IMR-90 (cell line): Measurements from ENCODE around the gene ASRGL1. TPM values are rescaled to one million over a fixed set of nuclear protein-coding genes. Genes with fewer than 3 reads are reported as not detected.

ENCODE experiments used
- ATAC-seq: fragments of 200-7000 bp; cut with Tn5 transposase; 2 replicates; pipeline ENCODE4 v1.9.1; 2020; ENCODE audit warnings: low read depth, mild to moderate bottlenecking, moderate library complexity
- BruUV-seq: library from RNA; stranded (reverse); fragments of 400-500 nt; replicated peaks from 2 replicates; lab custom pipeline; 2021; lab: Mats Ljungman, UMichigan
- CTCF ChIA-PET: fragments of 300-600 bp; formaldehyde crosslinking; extraction: SDS; loops from one replicate; lab custom pipeline; 2021; ENCODE audit warnings: antibody characterized with exemption; lab: Yijun Ruan, JAX
- POLR2A ChIA-PET: fragments of 300-600 bp; sonication (Branson Sonifier 250); formaldehyde crosslinking; loops from one replicate; lab custom pipeline; 2022; ENCODE audit warnings: antibody characterized with exemption; ENCODE audit not compliant: unreplicated experiment; lab: Charles Lee
- DNase-seq: peaks from one replicate; pipeline ENCODE4 v3.0.0; 2013
- H2AFZ ChIP-seq: replicated peaks from 2 replicates; pipeline ENCODE3; 2013; ENCODE audit warnings: low read length, mild to moderate bottlenecking; ENCODE audit not compliant: poor library complexity
- H2AK5ac ChIP-seq: 2 replicates; pipeline ENCODE4 v1.6.1; 2013; ENCODE audit warnings: low read depth, low read length, inconsistent platforms
- H2AK9ac ChIP-seq: replicated peaks from 2 replicates; pipeline ENCODE3; 2013; ENCODE audit warnings: mild to moderate bottlenecking, low read depth, low read length, moderate library complexity; ENCODE audit not compliant: poor library complexity
- H2BK120ac ChIP-seq: 2 replicates; pipeline ENCODE4 v1.6.1; 2013; ENCODE audit warnings: low read depth, low read length, inconsistent platforms
- H2BK15ac ChIP-seq: 3 replicates; pipeline ENCODE4 v1.6.1; 2013; ENCODE audit warnings: low read depth, low read length, inconsistent platforms
- H2BK20ac ChIP-seq: 2 replicates; pipeline ENCODE4 v1.6.1; 2013; ENCODE audit warnings: low read depth, mild to moderate bottlenecking, inconsistent platforms, low read length, moderate library complexity
- H2BK5ac ChIP-seq: 2 replicates; pipeline ENCODE4 v1.6.1; 2013; ENCODE audit warnings: mild to moderate bottlenecking, low read depth, low read length, inconsistent platforms; ENCODE audit not compliant: poor library complexity, severe bottlenecking
- H3K14ac ChIP-seq: replicated peaks from 2 replicates; pipeline ENCODE4 v1.6.1; 2013; ENCODE audit warnings: low read depth, low read length, inconsistent platforms
- H3K18ac ChIP-seq: 2 replicates; pipeline ENCODE4 v1.6.1; 2013; ENCODE audit warnings: low read depth, low read length, control low read depth
- H3K23ac ChIP-seq: 2 replicates; pipeline ENCODE4 v1.6.1; 2013; ENCODE audit warnings: low read depth, low read length, inconsistent platforms
- H3K27ac ChIP-seq: 2 replicates; pipeline ENCODE4 v1.5.1; 2013; ENCODE audit warnings: mild to moderate bottlenecking, control low read depth, low read length; ENCODE audit not compliant: insufficient read depth
- H3K27me3 ChIP-seq: 2 replicates; pipeline ENCODE4 v1.6.1; 2013; ENCODE audit warnings: low read length; ENCODE audit not compliant: control insufficient read depth, insufficient read depth
- H3K36me3 ChIP-seq: 2 replicates; pipeline ENCODE4 v1.6.1; 2013; ENCODE audit warnings: low read length, mixed read lengths; ENCODE audit not compliant: control insufficient read depth, insufficient read depth
- H3K4ac ChIP-seq: 2 replicates; pipeline ENCODE4 v1.6.1; 2013; ENCODE audit warnings: low read depth, low read length, inconsistent platforms
- H3K4me1 ChIP-seq: 2 replicates; pipeline ENCODE4 v1.6.1; 2013; ENCODE audit warnings: low read length, mixed read lengths; ENCODE audit not compliant: control insufficient read depth, insufficient read depth
- H3K4me2 ChIP-seq: 2 replicates; pipeline ENCODE4 v1.6.1; 2013; ENCODE audit warnings: low read depth, mild to moderate bottlenecking, control low read depth, low read length, moderate library complexity
- H3K4me3 ChIP-seq: 2 replicates; pipeline ENCODE4 v1.5.1; 2013; ENCODE audit warnings: low read depth, mild to moderate bottlenecking, control low read depth, low read length, moderate library complexity; ENCODE audit not compliant: insufficient read depth
- H3K56ac ChIP-seq: 2 replicates; pipeline ENCODE4 v1.6.1; 2013; ENCODE audit warnings: low read length, inconsistent platforms; ENCODE audit not compliant: insufficient read depth; ENCODE audit errors: extremely low read depth
- H3K79me1 ChIP-seq, 2 experiments: 2 replicates each; pipeline ENCODE4 v1.6.1; 2013; ENCODE audit warnings: low read length in 2 of 2, inconsistent platforms in 1 of 2, low read depth in 1 of 2
- H3K9ac ChIP-seq: 2 replicates; pipeline ENCODE4 v1.6.1; 2013; ENCODE audit warnings: low read depth, low read length, control low read depth
- H3K9me1 ChIP-seq: 2 replicates; pipeline ENCODE4 v1.6.1; 2013; ENCODE audit warnings: low read length, inconsistent platforms; ENCODE audit not compliant: insufficient read depth
- H3K9me3 ChIP-seq: 2 replicates; pipeline ENCODE4 v1.6.1; 2013; ENCODE audit warnings: low read length; ENCODE audit not compliant: control insufficient read depth, insufficient read depth
- H4K20me1 ChIP-seq: 2 replicates; pipeline ENCODE4 v1.6.1; 2013; ENCODE audit warnings: low read length, inconsistent platforms; ENCODE audit not compliant: insufficient read depth
- H4K5ac ChIP-seq: 2 replicates; pipeline ENCODE4 v1.6.1; 2013; ENCODE audit warnings: mild to moderate bottlenecking, low read depth, low read length, control low read depth
- H4K8ac ChIP-seq, 2 experiments: 2 replicates each; pipeline ENCODE4 v1.6.1; 2013; ENCODE audit warnings: low read depth in 2 of 2, low read length in 2 of 2, control low read depth in 1 of 2, inconsistent platforms in 1 of 2
- H4K91ac ChIP-seq: 2 replicates; pipeline ENCODE4 v1.6.1; 2013; ENCODE audit warnings: low read depth, low read length, inconsistent platforms; ENCODE audit not compliant: insufficient read depth
- CHD1 ChIP-seq: IDR thresholded peaks from 2 replicates; pipeline ENCODE4 v1.6.1; 2012; ENCODE audit warnings: low read depth, low read length, improper control_type of control experiment
- ELK1 ChIP-seq: fragments of 150-350 bp; IDR thresholded peaks from 2 replicates; pipeline ENCODE4 v1.6.1; 2016; ENCODE audit warnings: low read depth, mild to moderate bottlenecking, low read length, moderate library complexity, borderline replicate concordance
- FOS ChIP-seq: fragments of 150-350 bp; IDR thresholded peaks from 2 replicates; pipeline ENCODE4 v1.6.1; 2016; ENCODE audit warnings: low read depth, low read length
- MAFK ChIP-seq: IDR thresholded peaks from 2 replicates; pipeline ENCODE4 v1.6.1; 2012; ENCODE audit warnings: low read depth, low read length, improper control_type of control experiment
- MAZ ChIP-seq: IDR thresholded peaks from 2 replicates; pipeline ENCODE4 v1.6.1; 2012; ENCODE audit warnings: low read depth, mild to moderate bottlenecking, low read length, improper control_type of control experiment, moderate library complexity, borderline replicate concordance
- MXI1 ChIP-seq: IDR thresholded peaks from 2 replicates; pipeline ENCODE4 v1.6.1; 2012; ENCODE audit warnings: low read depth, mild to moderate bottlenecking, low read length, moderate library complexity, borderline replicate concordance
- NFE2L2 ChIP-seq: fragments of 150-350 bp; IDR thresholded peaks from 2 replicates; pipeline ENCODE4 v1.6.1; 2016; ENCODE audit warnings: low read depth, mild to moderate bottlenecking, low read length
- POLR2A ChIP-seq: IDR thresholded peaks from 2 replicates; pipeline ENCODE4 v1.6.1; 2012; ENCODE audit warnings: mild to moderate bottlenecking, low read depth, low read length
- RAD21 ChIP-seq: IDR thresholded peaks from 2 replicates; pipeline ENCODE4 v1.6.1; 2012; ENCODE audit warnings: low read length, improper control_type of control experiment
- RCOR1 ChIP-seq: IDR thresholded peaks from 2 replicates; pipeline ENCODE4 v1.6.1; 2012; ENCODE audit warnings: mild to moderate bottlenecking, low read length, improper control_type of control experiment; ENCODE audit not compliant: insufficient replicate concordance
- RFX5 ChIP-seq: IDR thresholded peaks from 2 replicates; pipeline ENCODE4 v1.8.0; 2012; ENCODE audit warnings: low read depth, mild to moderate bottlenecking, low read length, moderate library complexity
- SMC3 ChIP-seq: fragments of 150-350 bp; IDR thresholded peaks from 2 replicates; pipeline ENCODE4 v1.6.1; 2016; ENCODE audit warnings: low read depth, mild to moderate bottlenecking, antibody characterized with exemption, low read length, moderate library complexity
- USF2 ChIP-seq: fragments of 150-350 bp; IDR thresholded peaks from 2 replicates; pipeline ENCODE4 v1.6.1; 2017; ENCODE audit warnings: mild to moderate bottlenecking, antibody characterized with exemption, low read length, low read depth
- WGBS, 2 experiments: methylation state at CpG; one replicate each; pipeline versions ENCODE4 v1.1.5 to v1.1.7; 2013; ENCODE audit warnings: missing lambda C conversion rate in 2 of 2; ENCODE audit not compliant: insufficient read length in 1 of 2; ENCODE audit errors: extremely low coverage in 2 of 2; 5-methylcytosine and 5-hydroxymethylcytosine counted together
- dilution Hi-C: fragments of 300-500 bp; cut with HindIII; formaldehyde crosslinking; loops from one replicate; pipeline ENCODE4 v1.14.3; 2018; ENCODE audit warnings: low sequenced_read_pairs; ENCODE audit not compliant: unreplicated experiment
- in situ Hi-C: fragments of 300-500 bp; cut with MboI; formaldehyde crosslinking; loops from 3 replicates; pipeline ENCODE4 v1.14.3; 2019; ENCODE audit warnings: low sequenced_read_pairs, inconsistent platforms, mixed read lengths
- intact Hi-C: fragments of 100-400 bp; cut with micrococcal nuclease; formaldehyde crosslinking; loops from 2 replicates; pipeline ENCODE4 v1.10.0; 2022
- polyA plus RNA-seq, 3 experiments: library from polyadenylated mRNA; depleted of rRNA; stranded (reverse); fragments of >200 nt; gene quantifications; 2 replicates each; pipeline ENCODE4 v1.2.3, GENCODE V29; 2012; ENCODE audit warnings: low replicate concordance in 1 of 3
- total RNA-seq: library from RNA; depleted of rRNA; stranded (reverse); fragments of >200 nt; gene quantifications from 2 replicates; pipeline ENCODE4 v1.2.3, GENCODE V29; 2012
- TF ChIP-seq, protein P1 (sequence below): conservative IDR thresholded peaks from 2 replicates; pipeline ENCODE4 v1.5.1; 2012; ENCODE audit warnings: mild to moderate bottlenecking, low read depth, low read length, improper control_type of control experiment

The ASRGL1 gene
- total and polyA plus RNA-seq, 2 of the 4 experiments (the other 2 are of a cell fraction): 0.72 TPM; not detected in 1

GRCh38 chr11:62352355-62353336 is 15.4 kb downstream of the ASRGL1 start:
- Histone ChIP-seq H4K91ac (no peak overlapping the region), H3K23ac (no peak overlapping the region), H3K27ac (no peak overlapping the region), H2AK9ac (no peak overlapping the region), H3K14ac (no peak overlapping the region), H3K9me3 (no peaks in the 10 kb centered on the region), H3K27me3 (no peaks in the 10 kb centered on the region; the same call in 1 of the 2 replicates), H4K8ac (no peak overlapping the region), H3K4ac (no peak overlapping the region), H3K9me1 (no peaks in the 10 kb centered on the region), H2AFZ (no peak overlapping the region), H4K5ac (no peak overlapping the region), H3K9ac (no peak overlapping the region), H2BK20ac (no peak overlapping the region), H3K18ac (no peak overlapping the region), H3K36me3 (no peaks in the 10 kb centered on the region), H4K20me1 (no peaks in the 10 kb centered on the region), H3K4me3 (no peak overlapping the region), H2BK5ac (no peak overlapping the region), H3K4me1 (no peaks in the 10 kb centered on the region), H2BK120ac (no peak overlapping the region), H3K4me2 (no peak overlapping the region), H3K79me1 (no peaks in the 10 kb centered on the region), H2AK5ac (no peak overlapping the region), H3K56ac (no peak overlapping the region), H2BK15ac (no peak overlapping the region)
- intact Hi-C loops: no loop called here
- dilution Hi-C loops: no loop called here
- no peak for ATAC-seq
- ChIA-PET CTCF (no interaction called here), POLR2A (interaction anchor here (0.6 kb wide), 1 partner anchor 313 kb away, joined by 4 read pairs; the partner anchor contains the start of gene CSKMT)
- 100% methylated on average over 2 of the region's 9 CpGs; no CpG with 5 or more reads in 1 of the 2 experiments for WGBS, 2 experiments
- in situ Hi-C loops: no loop called here
- no TSS peak for BruUV-seq
- DNase-seq: no peak
- TF ChIP-seq RFX5: no peak
- no peak for TF ChIP-seq ELK1
- no peak for TF ChIP-seq MAZ
- TF ChIP-seq NFE2L2: no peak
- TF ChIP-seq MAFK: no peak
- TF ChIP-seq SMC3: no peak
- TF ChIP-seq POLR2A: no peak
- TF ChIP-seq RCOR1: no peak
- TF ChIP-seq CHD1: no peak
- TF ChIP-seq FOS: no peak
- TF ChIP-seq, protein P1, sequence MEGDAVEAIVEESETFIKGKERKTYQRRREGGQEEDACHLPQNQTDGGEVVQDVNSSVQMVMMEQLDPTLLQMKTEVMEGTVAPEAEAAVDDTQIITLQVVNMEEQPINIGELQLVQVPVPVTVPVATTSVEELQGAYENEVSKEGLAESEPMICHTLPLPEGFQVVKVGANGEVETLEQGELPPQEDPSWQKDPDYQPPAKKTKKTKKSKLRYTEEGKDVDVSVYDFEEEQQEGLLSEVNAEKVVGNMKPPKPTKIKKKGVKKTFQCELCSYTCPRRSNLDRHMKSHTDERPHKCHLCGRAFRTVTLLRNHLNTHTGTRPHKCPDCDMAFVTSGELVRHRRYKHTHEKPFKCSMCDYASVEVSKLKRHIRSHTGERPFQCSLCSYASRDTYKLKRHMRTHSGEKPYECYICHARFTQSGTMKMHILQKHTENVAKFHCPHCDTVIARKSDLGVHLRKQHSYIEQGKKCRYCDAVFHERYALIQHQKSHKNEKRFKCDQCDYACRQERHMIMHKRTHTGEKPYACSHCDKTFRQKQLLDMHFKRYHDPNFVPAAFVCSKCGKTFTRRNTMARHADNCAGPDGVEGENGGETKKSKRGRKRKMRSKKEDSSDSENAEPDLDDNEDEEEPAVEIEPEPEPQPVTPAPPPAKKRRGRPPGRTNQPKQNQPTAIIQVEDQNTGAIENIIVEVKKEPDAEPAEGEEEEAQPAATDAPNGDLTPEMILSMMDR: no peak
- TF ChIP-seq USF2: no peak
- no peak for TF ChIP-seq MXI1
- TF ChIP-seq RAD21: no peak
